ENCODE data around the gene CBR1.

CBR1 gene

DNA sequence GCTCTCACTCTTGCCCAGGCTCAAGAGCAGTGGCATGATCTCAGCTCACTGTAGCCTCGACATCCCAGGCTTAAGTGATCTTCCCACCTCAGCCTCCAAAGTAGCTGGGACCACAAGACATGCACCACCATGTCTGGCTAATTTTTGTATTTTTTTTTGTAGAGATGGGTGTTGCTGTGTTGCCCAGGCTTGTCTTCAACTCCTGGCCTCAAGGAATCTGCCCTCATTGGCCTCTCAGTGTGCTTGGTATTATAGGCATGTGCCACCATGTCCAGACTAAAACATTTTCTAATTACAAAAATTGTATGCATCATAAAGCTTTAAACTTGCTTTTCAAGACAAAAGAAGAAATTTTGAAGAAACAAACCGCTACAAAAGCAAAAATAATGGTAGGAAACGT is 20.1 kb downstream of the CBR1 start:
- ChIA-PET CTCF (interaction anchor here (0.7 kb wide), 1 partner anchor 13 kb away, joined by 3 read pairs; no protein-coding TSS in a partner anchor), POLR2A (no interaction called here)
- TF ChIP-seq SUZ12 (IDR thresholded peaks at IDR 0.05) (no peak), ELF4 (IDR thresholded peaks at IDR 0.05) (no peak), NFRKB (IDR thresholded peaks at IDR 0.05) (no peak), FOXA1 (IDR thresholded peaks at IDR 0.05) (no peak), ARNT (IDR thresholded peaks at IDR 0.05) (no peak)
- no peak for DNase-seq (ENCODE audit: extremely low spot score)

DNA sequence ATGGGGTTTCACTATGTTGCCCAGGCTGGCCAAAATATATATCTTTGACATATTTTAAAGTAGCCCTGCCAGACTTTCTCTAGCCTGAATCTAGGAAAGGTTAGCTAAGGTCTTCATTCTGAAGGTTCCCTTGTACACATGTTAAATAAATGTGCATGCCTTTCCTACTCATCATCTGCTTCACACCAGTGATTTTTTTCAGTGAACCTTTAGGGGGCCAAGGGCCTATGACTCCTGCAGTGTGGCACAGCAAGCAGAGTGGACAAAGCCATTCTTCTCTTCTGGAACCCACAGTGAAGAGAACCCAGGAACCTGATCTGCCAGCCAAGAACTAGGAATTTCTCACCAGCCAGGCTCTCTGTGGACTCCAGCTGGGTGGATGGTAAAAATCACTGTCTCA is 22.9 kb downstream of the CBR1 start:
- CTCF ChIA-PET, result interaction anchor here (1.4 kb wide), 1 partner anchor 12 kb away, joined by 4 read pairs; no protein-coding TSS in a partner anchor
- POLR2A ChIA-PET, result no interaction called here
- TF ChIP-seq FOXK2 (IDR thresholded peaks at IDR 0.05) (no peak), L3MBTL2 (conservative IDR thresholded peaks at IDR 0.05) (no peak), SP1 (IDR thresholded peaks at IDR 0.05) (no peak), TARDBP (IDR thresholded peaks at IDR 0.05) (no peak), LEF1 (IDR thresholded peaks at IDR 0.05; ENCODE audit: borderline replicate concordance) (no peak), BHLHE40 (IDR thresholded peaks at IDR 0.05; ENCODE audit: borderline replicate concordance) (no peak), FOXA1 (IDR thresholded peaks at IDR 0.05) (no peak), ZNF384 (IDR thresholded peaks at IDR 0.05) (no peak), FOXM1 (IDR thresholded peaks at IDR 0.05; ENCODE audit: borderline replicate concordance) (no peak), ELF4 (IDR thresholded peaks at IDR 0.05) (no peak), CTBP1 (IDR thresholded peaks at IDR 0.05; ENCODE audit: borderline replicate concordance) (no peak), NFRKB (IDR thresholded peaks at IDR 0.05) (no peak), HDGF (IDR thresholded peaks at IDR 0.05; ENCODE audit: borderline replicate concordance) (no peak), SUZ12 (IDR thresholded peaks at IDR 0.05) (no peak), ARNT (IDR thresholded peaks at IDR 0.05) (no peak)
- TF ChIP-seq, protein P1, sequence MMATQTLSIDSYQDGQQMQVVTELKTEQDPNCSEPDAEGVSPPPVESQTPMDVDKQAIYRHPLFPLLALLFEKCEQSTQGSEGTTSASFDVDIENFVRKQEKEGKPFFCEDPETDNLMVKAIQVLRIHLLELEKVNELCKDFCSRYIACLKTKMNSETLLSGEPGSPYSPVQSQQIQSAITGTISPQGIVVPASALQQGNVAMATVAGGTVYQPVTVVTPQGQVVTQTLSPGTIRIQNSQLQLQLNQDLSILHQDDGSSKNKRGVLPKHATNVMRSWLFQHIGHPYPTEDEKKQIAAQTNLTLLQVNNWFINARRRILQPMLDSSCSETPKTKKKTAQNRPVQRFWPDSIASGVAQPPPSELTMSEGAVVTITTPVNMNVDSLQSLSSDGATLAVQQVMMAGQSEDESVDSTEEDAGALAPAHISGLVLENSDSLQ (IDR thresholded peaks at IDR 0.05), result no peak
- no peak for DNase-seq (ENCODE audit: extremely low spot score)

DNA sequence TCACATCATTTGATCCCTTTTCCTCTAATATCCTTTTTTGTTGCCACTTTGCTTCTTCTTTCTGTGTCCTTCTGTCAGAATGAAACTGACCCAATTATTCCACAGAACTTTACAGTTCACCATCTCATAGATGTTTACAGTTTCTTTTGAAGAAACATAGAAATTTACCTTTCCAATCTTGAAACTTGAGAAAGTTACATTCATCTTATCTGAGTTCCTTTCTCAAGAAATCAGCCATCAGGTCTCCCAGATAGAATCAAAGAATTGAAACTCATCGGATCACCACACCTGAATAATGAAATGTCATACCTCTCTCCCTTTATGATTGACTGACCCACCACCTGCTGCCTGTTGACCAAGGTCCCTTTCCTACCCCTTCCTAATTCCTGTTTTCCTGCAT is 23.7 kb downstream of the CBR1 start:
- CTCF ChIA-PET, result no interaction called here
- POLR2A ChIA-PET, result no interaction called here
- TF ChIP-seq SUZ12 (IDR thresholded peaks at IDR 0.05) (no peak), FOXK2 (IDR thresholded peaks at IDR 0.05) (no peak), TARDBP (IDR thresholded peaks at IDR 0.05) (no peak), FOXM1 (IDR thresholded peaks at IDR 0.05; ENCODE audit: borderline replicate concordance) (no peak), SP1 (IDR thresholded peaks at IDR 0.05) (no peak), ARNT (IDR thresholded peaks at IDR 0.05) (no peak), ZNF384 (IDR thresholded peaks at IDR 0.05) (no peak), BHLHE40 (IDR thresholded peaks at IDR 0.05; ENCODE audit: borderline replicate concordance) (no peak), NFRKB (IDR thresholded peaks at IDR 0.05) (no peak), HDGF (IDR thresholded peaks at IDR 0.05; ENCODE audit: borderline replicate concordance) (no peak), ELF4 (IDR thresholded peaks at IDR 0.05) (no peak), FOXA1 (IDR thresholded peaks at IDR 0.05) (no peak), CTBP1 (IDR thresholded peaks at IDR 0.05; ENCODE audit: borderline replicate concordance) (no peak), LEF1 (IDR thresholded peaks at IDR 0.05; ENCODE audit: borderline replicate concordance) (no peak)
- TF ChIP-seq, protein P1 (IDR thresholded peaks at IDR 0.05), result no peak
- DNase-seq (ENCODE audit: extremely low spot score), result no peak

DNA sequence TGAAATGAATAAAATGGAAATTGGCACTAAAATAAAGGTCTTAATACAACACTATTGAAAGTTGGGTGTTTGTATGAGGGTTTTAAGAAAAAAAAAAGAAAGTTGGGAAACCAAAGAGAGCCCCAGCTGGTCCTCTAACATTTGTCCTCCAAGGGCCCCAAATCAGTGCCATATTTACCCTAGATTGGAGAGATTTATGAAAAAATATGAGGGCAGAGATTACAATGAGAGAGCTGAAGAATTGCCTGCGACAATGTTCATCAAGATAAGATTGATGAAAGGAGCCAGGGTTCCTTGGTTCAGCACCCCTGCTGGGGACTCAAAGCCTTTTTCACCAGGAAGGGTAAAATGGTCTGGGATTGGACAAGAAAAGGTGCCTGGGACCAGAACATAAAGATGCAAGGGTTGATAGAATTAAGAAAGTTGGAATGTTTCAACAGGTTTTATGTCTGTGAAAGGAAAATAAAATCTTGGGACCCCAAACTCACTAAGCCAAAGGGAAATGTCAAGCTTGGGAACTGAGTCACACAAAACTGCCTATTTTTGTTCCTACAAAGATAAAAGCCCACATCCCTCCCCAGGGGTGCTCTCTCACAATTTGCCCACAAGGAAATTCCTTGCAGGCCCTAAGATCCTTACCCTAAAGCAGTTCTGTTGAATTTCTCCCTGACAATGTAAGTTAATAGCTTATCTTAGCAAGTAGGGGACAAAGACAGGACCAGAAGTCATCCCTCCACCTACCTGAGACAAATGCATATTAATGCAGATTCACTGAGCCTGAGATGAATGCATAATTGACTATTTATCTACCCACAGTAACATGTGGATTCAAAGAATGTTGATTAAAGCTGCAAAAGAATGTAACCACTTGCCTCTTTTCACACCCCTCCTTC is 26.8 kb downstream of the CBR1 start:
- ChIA-PET CTCF (interaction anchor here (1.0 kb wide), 1 partner anchor 1211 kb away, joined by 4 read pairs; no protein-coding TSS in a partner anchor), POLR2A (interaction anchor here (1.9 kb wide), 1 partner anchor 37 kb away, joined by 8 read pairs; the partner anchor contains the start of gene SETD4)
- TF ChIP-seq CTBP1 (IDR thresholded peaks at IDR 0.05; ENCODE audit: borderline replicate concordance) (no peak), TARDBP (IDR thresholded peaks at IDR 0.05) (no peak), ZNF384 (IDR thresholded peaks at IDR 0.05) (no peak), FOXA1 (IDR thresholded peaks at IDR 0.05) (no peak), ELF4 (IDR thresholded peaks at IDR 0.05) (no peak), BHLHE40 (IDR thresholded peaks at IDR 0.05; ENCODE audit: borderline replicate concordance) (no peak), HDGF (IDR thresholded peaks at IDR 0.05; ENCODE audit: borderline replicate concordance) (no peak), SP1 (IDR thresholded peaks at IDR 0.05) (no peak), FOXM1 (IDR thresholded peaks at IDR 0.05; ENCODE audit: borderline replicate concordance) (no peak), LEF1 (IDR thresholded peaks at IDR 0.05; ENCODE audit: borderline replicate concordance) (no peak), NFRKB (IDR thresholded peaks at IDR 0.05) (no peak)
- no peak for DNase-seq (ENCODE audit: extremely low spot score)

DNA sequence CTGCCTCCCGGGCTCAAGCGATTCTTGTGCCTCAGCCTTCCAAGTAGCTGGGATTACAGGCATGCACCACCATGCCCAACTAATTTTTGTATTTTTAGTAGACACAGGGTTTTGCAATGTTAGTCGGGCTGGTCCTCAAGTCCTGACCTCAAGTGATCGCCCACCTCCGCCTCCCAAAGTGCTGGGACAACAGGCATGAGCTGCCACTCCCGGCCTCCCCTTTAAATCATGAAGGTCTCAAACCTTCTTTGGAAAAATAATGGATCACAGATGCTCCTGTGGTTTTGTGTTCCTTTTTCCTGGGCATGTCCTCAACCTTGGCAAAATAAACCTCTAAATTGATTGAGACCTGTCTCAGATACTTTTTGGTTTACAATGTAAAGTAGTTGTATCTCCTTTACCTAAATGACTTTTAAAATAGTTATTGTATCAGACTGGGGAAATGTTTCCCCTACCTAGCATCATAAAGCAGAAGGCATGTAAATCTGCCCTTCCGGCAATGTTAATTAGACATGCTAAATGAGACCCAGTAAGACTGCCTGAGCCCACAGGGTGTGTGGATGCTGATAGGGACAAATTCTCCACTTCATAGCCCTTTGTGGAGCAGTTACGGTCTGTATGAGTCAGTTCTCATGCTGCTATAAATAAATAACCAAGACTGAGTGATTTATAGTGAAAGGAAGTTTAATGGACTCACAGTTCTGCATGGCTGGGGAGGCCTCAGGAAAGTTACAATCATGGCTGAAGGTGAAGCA is 27.8 kb downstream of the CBR1 start:
- POLR2A ChIA-PET, result interaction anchor here (1.9 kb wide), 1 partner anchor 38 kb away, joined by 8 read pairs; the partner anchor contains the start of gene SETD4
- peak; percentile 31 for DNase-seq (ENCODE audit: extremely low spot score)
- no peak for TF ChIP-seq TARDBP (IDR thresholded peaks at IDR 0.05)
- TF ChIP-seq, protein P1 (IDR thresholded peaks at IDR 0.05), result peak; percentile 85
- CTCF ChIA-PET, result interaction anchor here (1.0 kb wide), 1 partner anchor 1212 kb away, joined by 4 read pairs; no protein-coding TSS in a partner anchor
